GM18861 (cell line): ENCODE data around the gene SIPA1L3.

ENCODE experiments used
- ATAC-seq: cut with Tn5 transposase; IDR thresholded peaks from one replicate; pipeline ENCODE4 v1.9.1; 2021; ENCODE audit not compliant: unreplicated experiment

The SIPA1L3 gene

GRCh38 chr19:38206006-38206745 lies 299.2 kb downstream of the SIPA1L3 start:
- no peak for ATAC-seq

- no peak for ATAC-seq
Measured at GRCh38 chr19:38206928-38207327, 299.9 kb downstream of the SIPA1L3 start.

GRCh38 chr19:38207543-38207942 lies 300.5 kb downstream of the SIPA1L3 start:
- ATAC-seq, result no peak

- ATAC-seq, result no peak
Measured at GRCh38 chr19:38208571-38208970, 301.6 kb downstream of the SIPA1L3 start.

GRCh38 chr19:38209152-38209551 lies 302.1 kb downstream of the SIPA1L3 start:
- ATAC-seq, result no peak

- no peak for ATAC-seq
Measured at GRCh38 chr19:38209671-38210457, 302.9 kb downstream of the SIPA1L3 start.

- no peak for ATAC-seq
Measured at GRCh38 chr19:38210458-38210987, 303.5 kb downstream of the SIPA1L3 start.

- ATAC-seq, result no peak
Measured at GRCh38 chr19:38211151-38211591, 304.2 kb downstream of the SIPA1L3 start.

- no peak for ATAC-seq
Measured at GRCh38 chr19:38211766-38212165, 304.8 kb downstream of the SIPA1L3 start.

GRCh38 chr19:38213469-38213868 lies 306.5 kb downstream of the SIPA1L3 start:
- ATAC-seq, result no peak

GRCh38 chr19:38213911-38214625 lies 307.1 kb downstream of the SIPA1L3 start:
- no peak for ATAC-seq

- ATAC-seq, result no peak
Measured at GRCh38 chr19:38216785-38217641, 310.0 kb downstream of the SIPA1L3 start.

- no peak for ATAC-seq
Measured at GRCh38 chr19:38218204-38218603, 311.2 kb downstream of the SIPA1L3 start.

- no peak for ATAC-seq
Measured at GRCh38 chr19:38219221-38219620, 312.2 kb downstream of the SIPA1L3 start.

- no peak for ATAC-seq
Measured at GRCh38 chr19:38221421-38221820, 314.4 kb downstream of the SIPA1L3 start.

- no peak for ATAC-seq
Measured at GRCh38 chr19:38221919-38222830, 315.2 kb downstream of the SIPA1L3 start.

GRCh38 chr19:38223119-38223523 lies 316.1 kb downstream of the SIPA1L3 start:
- ATAC-seq, result no peak

- no peak for ATAC-seq
Measured at GRCh38 chr19:38223617-38224013, 316.6 kb downstream of the SIPA1L3 start.
